ENCODE results near the gene APOA4. TPM values are rescaled to one million over a fixed set of nuclear protein-coding genes. Genes with fewer than 3 reads are reported as not detected.
A peak's percentile ranks its signal among the peaks of the same experiment; 100 is the strongest.

Gene APOA4
- total RNA-seq, 4 donors from 2014 or later, result 0.26 to 0.40 TPM; not detected in 2

DNA sequence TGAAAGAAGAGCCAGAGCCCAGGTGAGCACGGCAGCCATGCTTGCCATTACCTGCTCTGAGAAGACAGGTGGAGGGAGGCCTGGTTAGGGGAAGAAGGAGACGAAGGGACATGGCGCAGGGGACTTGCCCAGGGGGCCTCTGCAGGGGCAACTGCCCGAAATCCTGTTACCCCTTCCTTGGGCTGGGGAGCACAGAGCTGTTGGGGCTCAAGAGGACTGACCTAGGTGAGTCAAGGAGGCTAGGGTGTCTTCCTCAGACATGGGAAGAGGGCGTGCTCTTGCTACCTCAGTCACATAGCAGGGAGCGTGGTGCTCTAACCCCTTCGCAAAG lies 31.3 kb downstream of the APOA4 start, which contains the start of gene APOA5:
Gene APOA5, minus strand, starts transcription at position 67 of the 331 bp plus-strand sequence. Its CDS starts 19 bp downstream, at position 48.
- intact Hi-C loops (cut with DNase I), result loop anchor here (2.0 kb wide), 2 partner anchors 43 to 315 kb away; no protein-coding TSS in a partner anchor
- H3K27me3 ChIP-seq, result no peaks in the 10 kb centered on the region
- H3K4me3 ChIP-seq, result peak within 1 kb of the TSS; percentile 0 to 42 (median 14)
- no peak for DNase-seq (ENCODE audit: extremely low spot score)
- H3K36me3 ChIP-seq, result no peaks in the 10 kb centered on the region
- no peaks in the 10 kb centered on the region for H3K9me3 ChIP-seq
- WGBS, result 85% methylated on average over 6 of the region's 7 CpGs
- peaks cover 15 to 28% (median 19%) of the 10 kb centered on the region in 4 donors for H3K4me1 ChIP-seq
- no peak for TF ChIP-seq POLR2AphosphoS5 (IDR thresholded peaks at IDR 0.05)
- TF ChIP-seq CTCF (IDR thresholded peaks at IDR 0.05), result no peak
- no peak for TF ChIP-seq EP300 (IDR thresholded peaks at IDR 0.05)
- TF ChIP-seq POLR2A (IDR thresholded peaks at IDR 0.05; ENCODE audit: low read depth), result no peak
- no peak within 1 kb of the TSS for H3K27ac ChIP-seq (replicated peaks in 1 of 4)

GRCh38 chr11:116791002-116791812 lies 31.9 kb downstream of the APOA4 start:
- WGBS, result 27% methylated on average over 20 of the region's 31 CpGs
- Histone ChIP-seq H3K27me3 (no peaks in the 10 kb centered on the region), H3K4me3 (peak overlapping the region; percentile 0 to 42 (median 14)), H3K36me3 (peaks cover 0 to 5% (median 4%) of the 10 kb centered on the region in 4 donors), H3K27ac (replicated peaks in 1 of 4) (no peak overlapping the region), H3K9me3 (no peaks in the 10 kb centered on the region), H3K4me1 (peaks cover 20 to 32% (median 25%) of the 10 kb centered on the region in 4 donors)
- no peak for TF ChIP-seq POLR2A (IDR thresholded peaks at IDR 0.05; ENCODE audit: low read depth)
- peak; percentile 84 to 96 (median 92) for TF ChIP-seq CTCF (IDR thresholded peaks at IDR 0.05)
- TF ChIP-seq POLR2AphosphoS5 (IDR thresholded peaks at IDR 0.05), result peak in 1 of 2 donors; percentile 50
- intact Hi-C loops (cut with DNase I), result loop anchor here (2.0 kb wide), 1 partner anchor 316 kb away; no protein-coding TSS in a partner anchor
- DNase-seq (ENCODE audit: extremely low spot score), result no peak

GRCh38 chr11:116790167-116791001 lies 32.7 kb downstream of the APOA4 start:
- peaks cover 20 to 38% (median 27%) of the 10 kb centered on the region in 4 donors for H3K4me1 ChIP-seq
- no peaks in the 10 kb centered on the region for H3K9me3 ChIP-seq
- no peak overlapping the region for H3K4me3 ChIP-seq
- DNase-seq (ENCODE audit: extremely low spot score), result no peak
- intact Hi-C loops (cut with DNase I), result loop anchor here (2.0 kb wide), 1 partner anchor 316 kb away; no protein-coding TSS in a partner anchor
- WGBS, result 83% methylated on average over 35 of the region's 53 CpGs
- H3K36me3 ChIP-seq, result peaks cover 7 to 14% (median 12%) of the 10 kb centered on the region in 4 donors
- H3K27ac ChIP-seq (replicated peaks in 1 of 4), result no peak overlapping the region
- TF ChIP-seq EP300 (IDR thresholded peaks at IDR 0.05), result no peak
- TF ChIP-seq POLR2AphosphoS5 (IDR thresholded peaks at IDR 0.05), result no peak
- TF ChIP-seq CTCF (IDR thresholded peaks at IDR 0.05), result no peak
- no peak for TF ChIP-seq POLR2A (IDR thresholded peaks at IDR 0.05; ENCODE audit: low read depth)
- no peaks in the 10 kb centered on the region for H3K27me3 ChIP-seq

GRCh38 chr11:116788975-116789374 lies 34.1 kb downstream of the APOA4 start:
- Histone ChIP-seq H3K27ac (replicated peaks in 1 of 4) (peak overlapping the region in 1 of 4 donors; percentile 85), H3K27me3 (no peaks in the 10 kb centered on the region), H3K4me3 (no peak overlapping the region), H3K4me1 (peaks cover 20 to 38% (median 27%) of the 10 kb centered on the region in 4 donors), H3K9me3 (no peaks in the 10 kb centered on the region), H3K36me3 (peaks cover 21 to 28% (median 25%) of the 10 kb centered on the region in 4 donors)
- no peak for DNase-seq (ENCODE audit: extremely low spot score)
- 97% methylated on average over 4 of the region's 4 CpGs for WGBS
- TF ChIP-seq EP300 (IDR thresholded peaks at IDR 0.05) (no peak), POLR2AphosphoS5 (IDR thresholded peaks at IDR 0.05) (no peak), POLR2A (IDR thresholded peaks at IDR 0.05; ENCODE audit: low read depth) (no peak), CTCF (IDR thresholded peaks at IDR 0.05) (no peak)
- intact Hi-C loops (cut with DNase I), result no loop called here
